Endothelial cell (in vitro differentiated cells): ENCODE data around the gene SLC6A20. TPM values are rescaled to one million over a fixed set of nuclear protein-coding genes. Genes with fewer than 3 reads are reported as not detected.

Experiments
- DNase-seq: peaks from one replicate; pipeline ENCODE4 v3.0.0; 2021; ENCODE audit warnings: low spot score
- H3K27ac Mint-ChIP-seq: one replicate; pipeline ENCODE4 v1.8.0; 2021; ENCODE audit warnings: mixed read lengths, inconsistent platforms; ENCODE audit not compliant: unreplicated experiment
- H3K27me3 Mint-ChIP-seq: one replicate; pipeline ENCODE4 v1.8.0; 2021; ENCODE audit warnings: mild to moderate bottlenecking, moderate library complexity, mixed read lengths, inconsistent platforms; ENCODE audit not compliant: unreplicated experiment
- H3K36me3 Mint-ChIP-seq: one replicate; pipeline ENCODE4 v1.8.0; 2021; ENCODE audit warnings: mild to moderate bottlenecking, low read depth, mixed read lengths, inconsistent platforms; ENCODE audit not compliant: unreplicated experiment
- H3K4me1 Mint-ChIP-seq: one replicate; pipeline ENCODE4 v1.8.0; 2021; ENCODE audit warnings: mild to moderate bottlenecking, mixed read lengths, inconsistent platforms; ENCODE audit not compliant: unreplicated experiment
- H3K4me3 Mint-ChIP-seq: one replicate; pipeline ENCODE4 v1.8.0; 2021; ENCODE audit warnings: mild to moderate bottlenecking, mixed read lengths, inconsistent platforms; ENCODE audit not compliant: unreplicated experiment
- H3K9me3 Mint-ChIP-seq: one replicate; pipeline ENCODE4 v1.8.0; 2021; ENCODE audit warnings: mixed read lengths, inconsistent platforms; ENCODE audit not compliant: unreplicated experiment
- total RNA-seq: library from RNA; stranded (reverse); fragmentation: NEBNext Ultra II Directional; extraction: Animal tissue kit (Norgen Biotek cat#: 25700); gene quantifications from one replicate; pipeline ENCODE4 v1.2.1, GENCODE V29; 2021; ENCODE audit not compliant: unreplicated experiment
- TF ChIP-seq, protein P1 (sequence below): fragments of 200-600 bp; sonication (generic); IDR thresholded peaks from one replicate; pipeline ENCODE4 v1.5.0; 2021; ENCODE audit warnings: antibody characterized with exemption; ENCODE audit not compliant: unreplicated experiment

SLC6A20 gene
- total RNA-seq, 1 donor from 2014 or later = 0.21 TPM

DNA sequence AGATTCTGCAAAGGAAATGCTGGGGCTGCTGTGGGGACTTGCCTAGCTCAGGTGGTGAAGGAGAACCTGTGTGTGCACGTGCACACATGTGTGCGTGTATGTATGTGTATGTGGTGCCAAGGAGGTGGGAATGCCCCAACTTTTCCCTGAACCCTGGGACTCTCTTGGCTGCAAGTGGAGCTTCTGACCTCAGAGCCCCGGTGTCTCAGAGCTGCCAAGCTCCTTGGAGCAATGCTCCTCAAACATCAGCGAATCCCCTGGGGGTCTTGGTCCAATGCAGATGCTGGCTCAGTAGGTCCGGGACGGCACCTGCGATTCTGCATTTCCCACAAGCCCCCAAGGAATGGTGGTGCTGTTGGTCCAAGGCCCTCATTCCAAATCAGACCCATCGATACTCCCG, 5.8 kb upstream of the SLC6A20 start:
- no peaks in the 10 kb centered on the region for H3K36me3 Mint-ChIP-seq
- H3K4me3 Mint-ChIP-seq = no peak overlapping the region
- H3K4me1 Mint-ChIP-seq = no peaks in the 10 kb centered on the region
- no peak overlapping the region for H3K27ac Mint-ChIP-seq
- H3K9me3 Mint-ChIP-seq = no peaks in the 10 kb centered on the region
- no peak for DNase-seq
- TF ChIP-seq, protein P1, sequence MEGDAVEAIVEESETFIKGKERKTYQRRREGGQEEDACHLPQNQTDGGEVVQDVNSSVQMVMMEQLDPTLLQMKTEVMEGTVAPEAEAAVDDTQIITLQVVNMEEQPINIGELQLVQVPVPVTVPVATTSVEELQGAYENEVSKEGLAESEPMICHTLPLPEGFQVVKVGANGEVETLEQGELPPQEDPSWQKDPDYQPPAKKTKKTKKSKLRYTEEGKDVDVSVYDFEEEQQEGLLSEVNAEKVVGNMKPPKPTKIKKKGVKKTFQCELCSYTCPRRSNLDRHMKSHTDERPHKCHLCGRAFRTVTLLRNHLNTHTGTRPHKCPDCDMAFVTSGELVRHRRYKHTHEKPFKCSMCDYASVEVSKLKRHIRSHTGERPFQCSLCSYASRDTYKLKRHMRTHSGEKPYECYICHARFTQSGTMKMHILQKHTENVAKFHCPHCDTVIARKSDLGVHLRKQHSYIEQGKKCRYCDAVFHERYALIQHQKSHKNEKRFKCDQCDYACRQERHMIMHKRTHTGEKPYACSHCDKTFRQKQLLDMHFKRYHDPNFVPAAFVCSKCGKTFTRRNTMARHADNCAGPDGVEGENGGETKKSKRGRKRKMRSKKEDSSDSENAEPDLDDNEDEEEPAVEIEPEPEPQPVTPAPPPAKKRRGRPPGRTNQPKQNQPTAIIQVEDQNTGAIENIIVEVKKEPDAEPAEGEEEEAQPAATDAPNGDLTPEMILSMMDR = no peak
- peaks cover 6% of the 10 kb centered on the region for H3K27me3 Mint-ChIP-seq

- peaks cover 10% of the 10 kb centered on the region for H3K27me3 Mint-ChIP-seq
- no peaks in the 10 kb centered on the region for H3K36me3 Mint-ChIP-seq
- no peak for DNase-seq
- TF ChIP-seq, protein P1 = no peak
- H3K27ac Mint-ChIP-seq = no peak overlapping the region
- H3K4me3 Mint-ChIP-seq = no peak overlapping the region
- no peaks in the 10 kb centered on the region for H3K4me1 Mint-ChIP-seq
- H3K9me3 Mint-ChIP-seq = no peaks in the 10 kb centered on the region
Measured at GRCh38 chr3:45800611-45801010, 4.3 kb upstream of the SLC6A20 start.

GRCh38 chr3:45799586-45799985, 3.2 kb upstream of the SLC6A20 start:
- no peak for DNase-seq
- Mint-ChIP-seq H3K9me3 (no peaks in the 10 kb centered on the region), H3K4me1 (peaks cover 4% of the 10 kb centered on the region), H3K27me3 (peaks cover 14% of the 10 kb centered on the region), H3K36me3 (no peaks in the 10 kb centered on the region), H3K27ac (no peak overlapping the region), H3K4me3 (no peak overlapping the region)
- TF ChIP-seq, protein P1 = no peak

- Mint-ChIP-seq H3K4me3 (no peak overlapping the region), H3K4me1 (peaks cover 4% of the 10 kb centered on the region), H3K9me3 (no peaks in the 10 kb centered on the region), H3K27ac (no peak overlapping the region), H3K36me3 (no peaks in the 10 kb centered on the region), H3K27me3 (peaks cover 14% of the 10 kb centered on the region)
- TF ChIP-seq, protein P1 = no peak
- DNase-seq = no peak
Measured at GRCh38 chr3:45798034-45798433, 1.7 kb upstream of the SLC6A20 start.

GRCh38 chr3:45796902-45797637, 734 bp upstream of the SLC6A20 start:
- Mint-ChIP-seq H3K4me3 (no peak overlapping the region), H3K27ac (no peak overlapping the region), H3K4me1 (peaks cover 4% of the 10 kb centered on the region), H3K27me3 (peaks cover 14% of the 10 kb centered on the region), H3K9me3 (no peaks in the 10 kb centered on the region), H3K36me3 (no peaks in the 10 kb centered on the region)
- TF ChIP-seq, protein P1 = no peak
- DNase-seq = no peak
